CD4-positive, alpha-beta T cell (primary cell): ENCODE data around the gene PPAT. TPM values are rescaled to one million over a fixed set of nuclear protein-coding genes. Genes with fewer than 3 reads are reported as not detected.

Source experiments
- ATAC-seq: fragments of 200-7000 bp; cut with Tn5 transposase; one replicate; pipeline ENCODE4 v1.10.0; 2022; ENCODE audit warnings: mild to moderate bottlenecking; ENCODE audit not compliant: poor library complexity
- CTCF ChIA-PET: fragments of 350-600 bp; sonication (Branson Sonifier 250); formaldehyde crosslinking; loops from one replicate; lab custom pipeline; 2021; ENCODE audit warnings: antibody characterized with exemption, inconsistent platforms; lab: Charles Lee
- POLR2A ChIA-PET: fragments of 350-600 bp; sonication (Branson Sonifier 250); formaldehyde crosslinking; loops from one replicate; lab custom pipeline; 2021; ENCODE audit warnings: antibody characterized with exemption, inconsistent platforms; lab: Charles Lee
- DNase-seq, 14 experiments: peaks; one replicate each; pipeline ENCODE4 v3.0.0-alpha.2; 2013 to 2020; ENCODE audit warnings: mixed read lengths in 2 of 14
- H3K27ac ChIP-seq, 2 donors: one replicate each; pipeline versions ENCODE4 v1.5.1 to v1.7.0; 2013; ENCODE audit warnings: low read length in 2 of 2, low read depth in 1 of 2, mild to moderate bottlenecking in 1 of 2
- H3K27me3 ChIP-seq, 2 experiments: 1 replicate in 1 of 2; 2 replicates in 1 of 2; pipeline versions ENCODE4 v1.6.1 to v1.7.0; 2013; ENCODE audit warnings: low read length in 2 of 2, control low read depth in 1 of 2, mild to moderate bottlenecking in 1 of 2, moderate library complexity in 1 of 2; ENCODE audit not compliant: insufficient read depth in 2 of 2, control insufficient read depth in 1 of 2
- H3K36me3 ChIP-seq: one replicate; pipeline ENCODE4 v1.6.1; 2013; ENCODE audit warnings: low read length, control low read depth; ENCODE audit not compliant: insufficient read depth
- H3K4me1 ChIP-seq: one replicate; pipeline ENCODE4 v1.6.1; 2013; ENCODE audit warnings: low read length, control low read depth; ENCODE audit not compliant: insufficient read depth
- H3K4me3 ChIP-seq: one replicate; pipeline ENCODE4 v1.5.1; 2013; ENCODE audit warnings: mild to moderate bottlenecking, low read length, moderate library complexity
- H3K9me3 ChIP-seq, 2 experiments: 1 replicate in 1 of 2; 2 replicates in 1 of 2; pipeline versions ENCODE4 v1.6.1 to v1.7.0; 2013; ENCODE audit warnings: low read length in 2 of 2, mild to moderate bottlenecking in 2 of 2, control low read depth in 1 of 2, moderate library complexity in 1 of 2; ENCODE audit not compliant: control insufficient read depth in 1 of 2, insufficient read depth in 1 of 2
- H3K27ac Mint-ChIP-seq: one replicate; pipeline ENCODE4 v1.8.0; 2020; ENCODE audit warnings: mixed read lengths
- H3K27me3 Mint-ChIP-seq: one replicate; pipeline ENCODE4 v1.8.0; 2021; ENCODE audit warnings: mixed read lengths
- H3K36me3 Mint-ChIP-seq: one replicate; pipeline ENCODE4 v1.8.0; 2021; ENCODE audit warnings: low read depth, mixed read lengths
- H3K4me1 Mint-ChIP-seq: one replicate; pipeline ENCODE4 v1.8.0; 2021; ENCODE audit warnings: low read depth, mixed read lengths
- H3K4me3 Mint-ChIP-seq: one replicate; pipeline ENCODE4 v1.8.0; 2020; ENCODE audit warnings: mild to moderate bottlenecking, mixed read lengths
- H3K9me3 Mint-ChIP-seq: one replicate; pipeline ENCODE4 v1.8.0; 2020; ENCODE audit warnings: mixed read lengths
- intact Hi-C, 2 experiments: fragments of 100-400 bp; cut with DNase I in 1 of 2; cut with micrococcal nuclease in 1 of 2; formaldehyde crosslinking; loops; one replicate each; pipeline versions ENCODE4 v1.15.1 to v1.9.0; 2023 to 2025; cut with DNase I, micrococcal nuclease
- total RNA-seq, 174 experiments: library from RNA in 2 of 174; stranded (reverse) in 2 of 174; gene quantifications; one replicate each; pipeline ENCODE4 v1.2.3 and lab custom pipeline; 2021 to 2026
- TF ChIP-seq, protein P1 (sequence below): fragments of 200-600 bp; IDR thresholded peaks from one replicate; pipeline ENCODE4 v1.8.0; 2022; ENCODE audit warnings: antibody characterized with exemption, mild to moderate bottlenecking

Gene PPAT
- total RNA-seq, 2 experiments from 2014 or later = 4.7 to 6.3 TPM

DNA sequence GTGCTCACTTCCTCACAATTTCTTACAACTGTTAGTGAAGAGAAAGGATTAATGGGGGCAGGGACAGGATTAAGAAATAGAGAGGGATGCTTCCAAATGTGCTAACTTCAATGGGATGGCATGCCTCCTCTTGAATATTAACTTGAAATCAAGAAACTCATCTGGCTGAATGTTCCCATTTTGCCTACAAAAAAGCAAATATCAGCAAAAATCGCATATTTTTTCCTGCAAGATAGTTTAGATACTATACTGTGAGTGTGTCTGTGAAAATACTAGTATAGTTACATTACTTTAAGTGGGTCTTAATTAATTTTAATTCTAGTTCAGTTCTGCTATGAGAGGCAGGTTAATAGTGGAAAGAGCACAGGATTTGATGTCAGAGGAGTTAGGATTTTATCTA, 5.6 kb upstream of the PPAT start:
- TF ChIP-seq, protein P1, sequence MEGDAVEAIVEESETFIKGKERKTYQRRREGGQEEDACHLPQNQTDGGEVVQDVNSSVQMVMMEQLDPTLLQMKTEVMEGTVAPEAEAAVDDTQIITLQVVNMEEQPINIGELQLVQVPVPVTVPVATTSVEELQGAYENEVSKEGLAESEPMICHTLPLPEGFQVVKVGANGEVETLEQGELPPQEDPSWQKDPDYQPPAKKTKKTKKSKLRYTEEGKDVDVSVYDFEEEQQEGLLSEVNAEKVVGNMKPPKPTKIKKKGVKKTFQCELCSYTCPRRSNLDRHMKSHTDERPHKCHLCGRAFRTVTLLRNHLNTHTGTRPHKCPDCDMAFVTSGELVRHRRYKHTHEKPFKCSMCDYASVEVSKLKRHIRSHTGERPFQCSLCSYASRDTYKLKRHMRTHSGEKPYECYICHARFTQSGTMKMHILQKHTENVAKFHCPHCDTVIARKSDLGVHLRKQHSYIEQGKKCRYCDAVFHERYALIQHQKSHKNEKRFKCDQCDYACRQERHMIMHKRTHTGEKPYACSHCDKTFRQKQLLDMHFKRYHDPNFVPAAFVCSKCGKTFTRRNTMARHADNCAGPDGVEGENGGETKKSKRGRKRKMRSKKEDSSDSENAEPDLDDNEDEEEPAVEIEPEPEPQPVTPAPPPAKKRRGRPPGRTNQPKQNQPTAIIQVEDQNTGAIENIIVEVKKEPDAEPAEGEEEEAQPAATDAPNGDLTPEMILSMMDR = no peak

DNA sequence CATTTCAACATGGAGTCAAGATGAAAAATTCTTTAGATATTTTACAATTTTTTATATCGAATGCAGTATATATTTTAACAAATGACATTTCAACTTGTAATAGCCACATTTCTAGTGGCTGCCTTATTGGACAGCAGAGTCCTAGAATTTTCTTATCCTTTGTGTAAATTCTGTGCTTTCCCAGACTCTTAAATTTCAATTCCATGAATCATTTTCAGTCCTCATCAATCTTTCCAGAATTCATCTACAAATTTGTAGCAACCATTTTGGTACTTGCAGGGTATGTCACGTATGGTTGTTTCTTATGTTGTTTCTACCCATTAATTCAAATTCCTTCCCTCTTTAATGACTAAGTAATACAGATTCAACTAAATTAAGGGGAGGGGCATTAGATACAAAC, 3.4 kb upstream of the PPAT start:
- Histone ChIP-seq H3K9me3 (no peaks in the 10 kb centered on the region), H3K36me3 (peaks cover 10% of the 10 kb centered on the region), H3K27ac (no peak overlapping the region), H3K4me1 (peaks cover 23% of the 10 kb centered on the region), H3K4me3 (no peak overlapping the region), H3K27me3 (no peaks in the 10 kb centered on the region)
- Mint-ChIP-seq H3K9me3 (no peaks in the 10 kb centered on the region), H3K27ac (no peak overlapping the region), H3K27me3 (no peaks in the 10 kb centered on the region), H3K4me3 (peak overlapping the region; percentile 56), H3K36me3 (peaks cover 37% of the 10 kb centered on the region), H3K4me1 (peaks cover 50% of the 10 kb centered on the region)
- no peak for ATAC-seq
- TF ChIP-seq, protein P1 = no peak
- CTCF ChIA-PET = no interaction called here
- POLR2A ChIA-PET = interaction anchor here (5.5 kb wide), 1 partner anchor 51 kb away, joined by 146 read pairs; the partner anchor contains the start of gene AASDH
- no peak for DNase-seq
- intact Hi-C loops = loop anchor here (5.0 to 10.0 kb wide), 5 partner anchors 384 to 1496 kb away; partner anchors contain the start of genes EXOC1 (in 1 of the 2), NOA1 (in 1 of the 2), POLR2B (in 1 of the 2) and REST (in 1 of the 2)

More for the DNA sequence above, 5.6 kb upstream of the PPAT start:
- ATAC-seq (no peak), DNase-seq (no peak)
- Mint-ChIP-seq H3K4me3 (no peak overlapping the region), H3K27me3 (no peaks in the 10 kb centered on the region), H3K27ac (no peak overlapping the region), H3K36me3 (peaks cover 49% of the 10 kb centered on the region), H3K9me3 (no peaks in the 10 kb centered on the region), H3K4me1 (peaks cover 37% of the 10 kb centered on the region)
- no peaks in the 10 kb centered on the region for H3K27me3 ChIP-seq
- ChIA-PET POLR2A (no interaction called here), CTCF (interaction anchor here (1.1 kb wide), 1 partner anchor 18 kb away, joined by 3 read pairs; no protein-coding TSS in a partner anchor)
- intact Hi-C loops = loop anchor here in 1 of 2 experiments (2.0 kb wide), 1 partner anchor 24 kb away; no protein-coding TSS in a partner anchor
- H3K27ac ChIP-seq = no peak overlapping the region
- no peak overlapping the region for H3K4me3 ChIP-seq
- H3K36me3 ChIP-seq = peaks cover 12% of the 10 kb centered on the region
- H3K9me3 ChIP-seq = no peaks in the 10 kb centered on the region
- peaks cover 13% of the 10 kb centered on the region for H3K4me1 ChIP-seq

DNA sequence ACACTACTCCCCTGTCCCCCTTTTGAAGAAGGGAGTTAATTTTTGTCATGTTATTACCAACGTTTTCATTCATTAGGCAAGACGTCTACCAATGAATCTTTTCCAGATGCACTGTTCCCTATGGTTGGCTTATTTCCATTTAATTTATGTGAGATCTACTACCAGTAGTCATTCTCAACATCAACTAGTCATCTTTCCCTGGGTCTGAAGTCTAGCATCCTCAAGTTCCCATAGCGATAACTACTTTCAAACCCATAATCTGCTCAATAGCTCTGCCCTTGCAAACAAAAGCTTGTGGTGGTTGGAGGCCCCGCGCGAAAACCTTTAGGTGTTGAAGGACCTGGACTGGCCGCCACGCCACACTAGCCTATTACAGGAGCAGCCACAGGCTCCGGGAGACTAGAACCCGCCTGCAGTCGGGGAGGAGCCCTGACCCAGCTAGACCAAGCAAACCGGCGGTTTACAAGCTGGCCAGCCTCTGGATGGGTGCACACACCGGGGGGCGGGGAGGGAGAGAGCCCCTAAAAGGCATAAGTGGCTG, 746 bp downstream of the PPAT start:
- Mint-ChIP-seq H3K36me3 (peaks cover 18% of the 10 kb centered on the region), H3K4me1 (peaks cover 35% of the 10 kb centered on the region), H3K27me3 (no peaks in the 10 kb centered on the region), H3K27ac (peak overlapping the region; percentile 77), H3K4me3 (peak overlapping the region; percentile 92), H3K9me3 (no peaks in the 10 kb centered on the region)
- intact Hi-C loops = loop anchor here (1.0 to 10.0 kb wide), 7 partner anchors 47 to 1492 kb away; partner anchors contain the start of genes REST (in 2 of the 2), AASDH (in 1 of the 2), EXOC1 (in 1 of the 2) and NOA1 (in 1 of the 2)
- Histone ChIP-seq H3K9me3 (no peaks in the 10 kb centered on the region), H3K36me3 (no peaks in the 10 kb centered on the region), H3K27ac (peak overlapping the region in 1 of 2 donors; percentile 91), H3K27me3 (no peaks in the 10 kb centered on the region), H3K4me1 (peaks cover 26% of the 10 kb centered on the region), H3K4me3 (peak overlapping the region; percentile 91)
- peak in 4 of 14 experiments; percentile 0 to 43 (median 15) for DNase-seq
- CTCF ChIA-PET = interaction anchor here (1.4 to 2.9 kb wide), 3 partner anchors 10 to 110 kb away, joined by 3 to 25 read pairs (median 8); no protein-coding TSS in a partner anchor
- POLR2A ChIA-PET = interaction anchor here (1.1 to 5.5 kb wide), 13 partner anchors 8 to 1040 kb away, joined by 3 to 146 read pairs (median 22); partner anchors contain the start of genes AASDH, NOA1, POLR2B and REST
- TF ChIP-seq, protein P1 = no peak
- ATAC-seq = no peak
